Activated naive CD8-positive, alpha-beta T cell treated with anti-CD3 and anti-CD28 coated beads, Interleukin-2, amount 50 U/mL, for 16 hours (primary cell): ENCODE data around the gene ASTN1.

Source experiments
- DNase-seq: peaks from one replicate; pipeline ENCODE4 v3.0.0-alpha.2; 2020; ENCODE audit warnings: low read depth, low spot score

Gene ASTN1

GRCh38 chr1:176931526-176931925, 233.0 kb downstream of the ASTN1 start:
- no peak for DNase-seq

DNA sequence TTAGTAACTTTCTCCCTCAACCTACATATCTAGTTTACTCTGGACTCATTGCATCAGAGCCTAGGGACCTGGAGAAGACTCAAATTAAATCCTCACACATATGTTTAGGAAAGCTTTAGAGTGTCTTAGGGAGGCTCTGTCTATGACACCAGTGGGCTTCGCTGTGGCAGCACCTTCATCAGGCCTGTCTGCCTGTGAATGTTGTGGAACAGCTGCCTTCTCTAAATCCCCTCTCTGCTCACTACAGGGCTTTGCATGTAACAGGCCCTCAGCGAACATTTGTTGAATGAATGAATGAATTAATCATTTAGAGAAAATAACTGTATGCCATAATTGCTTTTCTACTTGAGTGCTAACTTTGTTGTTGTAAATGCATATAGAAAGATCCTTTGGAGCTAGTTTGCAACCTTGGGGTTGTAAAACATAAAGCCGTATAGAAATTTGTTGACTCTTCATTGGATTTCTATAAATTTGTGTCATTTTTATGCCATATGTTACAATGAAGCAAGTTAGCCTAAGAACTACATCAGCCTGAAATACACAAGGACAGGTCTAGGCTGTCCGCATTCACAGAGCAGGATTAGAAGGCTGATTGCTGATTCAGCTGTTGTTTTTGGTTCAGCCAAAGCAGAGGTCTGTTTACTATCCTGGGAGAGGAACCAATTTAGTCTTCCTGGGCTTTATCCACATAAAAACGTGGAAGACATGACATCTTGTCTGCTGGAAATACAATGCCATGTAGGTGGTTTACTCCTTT, 238.0 kb downstream of the ASTN1 start:
- DNase-seq = no peak

DNA sequence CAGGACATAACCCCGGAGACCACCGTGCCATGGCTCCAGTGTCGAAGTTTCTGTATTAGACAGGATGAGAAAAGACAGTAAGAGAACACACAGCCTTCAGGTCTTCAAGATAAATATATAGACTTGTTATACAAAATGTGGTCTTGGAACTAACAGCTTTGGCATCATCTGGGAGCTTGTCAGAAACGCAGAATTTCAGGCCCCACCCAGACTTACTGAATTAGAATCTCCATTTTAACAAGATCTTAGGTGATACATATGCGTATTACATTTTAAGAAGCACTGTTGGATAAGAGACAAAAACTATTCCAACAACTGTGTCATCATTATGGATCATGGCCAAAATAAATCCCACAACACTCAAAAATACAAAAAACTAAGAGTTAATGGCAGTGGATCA, 239.3 kb downstream of the ASTN1 start:
- no peak for DNase-seq

DNA sequence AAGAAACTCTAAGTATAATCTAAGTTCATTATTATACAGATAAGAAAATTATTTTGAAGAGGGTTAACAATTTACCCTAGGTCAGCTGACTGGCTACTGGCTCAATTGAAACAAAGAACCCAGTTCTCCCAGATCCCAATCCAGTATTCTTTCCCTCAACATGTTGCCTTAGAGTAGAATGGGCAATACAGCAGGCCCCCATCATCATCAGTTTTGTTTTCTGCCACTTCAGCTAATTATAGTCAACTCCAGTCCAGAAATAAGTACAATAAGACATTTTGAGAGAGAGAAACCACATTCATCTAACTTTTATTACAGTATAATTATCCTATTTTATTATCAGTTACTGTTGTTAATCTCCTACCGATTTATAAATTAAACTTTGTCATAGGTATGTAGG, 241.2 kb downstream of the ASTN1 start:
- DNase-seq = no peak

DNA sequence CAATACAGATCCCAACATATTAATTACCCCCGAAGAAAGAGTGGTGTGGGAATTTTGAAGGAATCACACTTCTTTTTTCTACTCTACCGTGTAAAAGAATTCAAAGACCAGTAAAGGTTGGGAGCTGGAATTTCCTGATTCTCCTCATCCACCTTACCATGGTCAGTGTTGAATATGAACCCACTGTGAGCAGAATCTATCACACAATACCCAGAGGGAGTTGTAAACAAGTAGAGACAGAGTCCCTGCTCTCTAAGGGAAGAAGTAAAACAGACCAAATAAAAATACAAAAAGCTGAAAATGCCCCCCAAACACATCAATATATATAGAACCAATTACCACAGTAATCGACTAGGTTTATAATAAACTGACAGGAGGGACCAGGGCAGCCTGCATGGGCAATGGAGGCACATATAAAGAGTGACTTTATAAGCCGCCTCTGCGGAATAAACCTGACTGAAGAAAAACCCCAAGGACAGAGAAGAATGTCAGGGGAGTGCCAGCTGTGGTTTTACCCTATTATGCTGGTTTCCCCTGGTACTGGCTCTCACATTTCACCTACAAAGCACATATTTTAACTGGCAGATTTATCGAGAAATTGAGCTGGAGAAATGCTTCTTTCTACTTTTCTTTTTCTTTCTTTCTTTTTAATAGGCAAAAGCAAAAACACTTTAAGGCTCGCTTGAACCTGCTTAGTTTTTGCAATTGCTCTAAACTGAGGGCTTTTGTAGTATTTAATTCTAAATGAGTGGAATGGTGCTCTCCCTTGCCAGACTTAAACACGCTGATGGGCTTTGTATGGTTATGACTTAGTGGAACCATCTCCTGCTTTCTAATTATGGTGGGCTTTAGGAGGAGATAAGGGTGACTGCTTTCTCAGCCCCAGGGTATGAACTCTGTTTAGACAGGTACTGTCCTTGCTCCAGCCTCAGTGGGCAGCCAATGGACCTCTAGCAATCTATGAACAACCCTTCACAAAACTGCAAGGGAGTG, 244.8 kb downstream of the ASTN1 start:
- DNase-seq = no peak

GRCh38 chr1:176905648-176906047, 258.9 kb downstream of the ASTN1 start:
- DNase-seq = no peak

GRCh38 chr1:176904057-176904751, 260.3 kb downstream of the ASTN1 start:
- no peak for DNase-seq

GRCh38 chr1:176903474-176903873, 261.0 kb downstream of the ASTN1 start:
- no peak for DNase-seq

DNA sequence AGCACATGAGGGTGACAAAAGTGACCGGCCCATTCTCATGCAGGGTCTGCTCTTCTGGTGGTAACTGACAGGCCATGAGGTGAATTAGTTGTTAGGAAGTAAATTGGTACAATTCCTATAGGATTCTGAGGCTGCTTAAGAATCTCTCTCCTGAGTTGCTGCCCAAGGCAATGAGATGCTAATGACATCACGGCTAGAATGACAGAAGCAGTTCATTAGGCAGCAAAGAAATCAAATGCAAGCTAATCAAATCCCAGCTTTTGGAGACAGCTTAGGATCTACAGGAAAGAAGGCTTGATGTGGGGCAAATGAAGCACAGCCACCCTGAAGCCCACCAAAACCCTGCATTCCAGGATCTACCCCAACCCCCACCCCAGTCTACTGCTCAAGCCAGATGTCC, 265.2 kb downstream of the ASTN1 start:
- DNase-seq = no peak

DNA sequence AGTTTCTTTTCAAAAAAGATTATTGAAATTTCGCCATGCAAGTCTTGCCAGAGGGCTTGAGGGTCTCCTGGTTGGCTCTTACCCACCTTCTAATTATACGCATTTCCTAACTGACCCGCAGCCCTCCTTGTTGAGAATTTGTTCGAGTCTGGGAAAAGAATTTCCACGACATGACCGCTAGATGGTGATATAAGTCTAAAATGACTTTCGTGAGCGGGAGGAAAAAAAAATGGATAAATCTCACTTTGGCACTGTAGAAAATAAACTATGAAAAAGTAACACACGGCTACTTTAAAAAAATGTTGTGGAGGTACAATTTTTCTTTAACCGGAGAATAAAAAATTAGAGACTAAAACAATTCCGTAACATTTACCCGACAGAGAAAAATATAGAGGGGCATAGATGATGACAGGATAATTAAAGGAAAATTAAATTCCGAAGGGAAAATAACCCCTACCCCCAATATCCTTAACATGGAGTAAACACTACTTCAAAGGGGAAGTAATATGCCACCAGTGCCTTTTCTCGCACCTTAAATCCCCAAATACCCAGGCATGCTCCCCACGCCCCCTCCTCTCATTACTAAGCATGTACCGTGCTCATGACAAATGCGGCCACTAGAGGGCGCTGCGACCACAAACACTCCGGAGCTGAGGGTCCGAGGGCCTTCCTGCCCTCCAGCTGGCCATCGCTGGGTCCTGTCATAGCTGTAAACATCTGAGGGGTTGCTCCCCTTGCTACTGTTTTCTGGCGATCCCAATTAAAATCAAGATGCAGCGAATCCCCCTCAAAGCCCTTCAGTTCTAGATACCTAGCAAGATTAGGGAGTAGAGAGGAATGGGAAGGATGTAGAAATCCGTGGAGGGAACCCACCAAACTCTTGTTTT, 266.9 kb downstream of the ASTN1 start:
- DNase-seq = no peak

- DNase-seq = no peak
Observed at GRCh38 chr1:176896216-176896615, 268.3 kb downstream of the ASTN1 start.

DNA sequence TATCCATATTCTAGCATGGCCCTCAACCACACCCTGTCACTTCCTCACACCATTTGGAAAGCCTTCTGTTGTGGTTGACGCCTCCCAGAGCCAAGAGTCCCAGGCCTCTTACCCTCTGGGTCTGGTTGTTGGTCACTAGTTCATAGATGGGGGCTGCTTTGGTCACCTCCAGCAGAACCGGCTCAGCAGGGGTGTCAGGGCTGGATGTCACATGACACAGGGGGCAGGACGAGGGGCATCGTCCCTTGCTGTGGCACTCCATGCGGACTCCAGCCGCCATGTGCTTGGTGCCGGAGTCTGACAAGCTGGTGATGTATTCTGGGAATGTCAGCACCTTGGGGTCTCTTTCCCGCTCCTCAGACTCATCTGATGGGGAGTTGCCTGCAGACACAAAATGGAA, 270.1 kb downstream of the ASTN1 start:
- DNase-seq = no peak

DNA sequence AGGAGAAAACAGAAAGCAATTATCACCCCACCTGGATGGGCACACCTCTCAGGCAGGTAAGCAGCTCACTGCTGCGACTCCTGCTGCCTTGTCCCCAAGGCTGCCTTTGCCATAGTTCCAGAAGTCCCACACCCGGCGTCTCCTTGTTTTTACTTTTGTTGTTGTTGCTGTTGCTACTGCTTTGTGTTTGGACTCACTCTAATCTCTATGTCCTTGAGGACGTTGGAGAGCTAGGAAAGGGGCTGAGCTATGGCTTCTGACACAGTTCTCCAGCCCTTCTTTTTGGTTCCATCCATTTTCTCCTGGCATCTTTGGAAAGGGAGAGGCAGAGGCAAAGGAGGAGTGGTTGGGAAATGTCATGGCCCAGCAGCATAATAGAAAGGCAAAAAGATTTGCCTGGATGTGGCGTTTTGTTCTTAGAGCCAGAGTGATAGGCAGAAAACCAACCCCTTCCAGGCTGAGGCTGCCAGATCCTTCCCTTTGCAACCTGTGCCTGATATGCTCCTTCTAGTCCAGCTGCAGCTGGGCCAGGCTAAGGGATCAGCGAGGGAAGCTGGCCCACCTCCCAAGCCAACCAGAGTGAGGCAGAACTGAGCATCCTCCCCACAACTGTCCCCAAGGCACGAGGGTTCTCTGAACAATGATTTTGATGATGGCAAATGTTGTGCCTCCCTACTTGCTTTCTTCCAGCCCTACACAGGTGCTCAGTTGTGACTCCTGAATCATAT, 270.7 kb downstream of the ASTN1 start:
- no peak for DNase-seq

- DNase-seq = no peak
Observed at GRCh38 chr1:176888471-176889032, 276.0 kb downstream of the ASTN1 start.

DNA sequence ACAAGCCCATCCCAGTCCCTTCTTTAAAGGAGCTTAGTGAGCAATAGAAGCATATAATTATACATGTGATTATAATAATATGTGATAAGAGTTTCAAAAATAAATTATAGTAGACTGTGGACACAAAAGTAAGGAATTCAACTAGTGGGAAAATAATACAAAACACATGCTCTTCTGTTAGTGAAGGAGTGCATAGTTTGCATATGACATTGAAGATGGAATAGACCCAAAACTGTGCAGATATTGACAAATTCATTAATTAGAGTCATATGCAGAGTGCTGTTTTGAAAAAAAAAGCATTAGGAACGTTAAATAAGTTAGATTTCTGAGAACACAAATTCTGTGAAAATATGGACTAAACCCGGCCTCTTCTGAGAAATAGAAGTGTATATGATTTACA, 278.8 kb downstream of the ASTN1 start:
- no peak for DNase-seq

GRCh38 chr1:176885341-176885740, 279.2 kb downstream of the ASTN1 start:
- no peak for DNase-seq

- DNase-seq = no peak
Observed at GRCh38 chr1:176884911-176885310, 279.6 kb downstream of the ASTN1 start.

DNA sequence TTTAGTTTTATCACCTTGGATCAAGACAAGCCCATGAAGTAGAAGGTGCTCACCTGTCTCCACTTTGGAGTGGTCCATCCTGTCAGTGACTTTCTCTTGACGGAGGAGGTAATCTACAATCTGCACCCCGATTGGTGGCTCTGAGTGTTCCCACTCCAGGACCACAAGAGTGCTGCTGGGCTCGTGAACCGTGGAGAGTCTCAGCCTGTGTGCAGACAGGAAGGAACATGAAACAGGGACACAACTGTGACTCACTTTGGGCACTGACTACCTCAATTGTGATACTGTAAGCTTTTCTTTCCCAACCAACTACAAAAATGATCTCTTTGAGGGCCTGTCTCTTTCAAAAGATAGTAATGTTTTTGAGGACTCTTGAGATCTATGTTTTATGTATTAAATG, 280.2 kb downstream of the ASTN1 start:
- DNase-seq = no peak

DNA sequence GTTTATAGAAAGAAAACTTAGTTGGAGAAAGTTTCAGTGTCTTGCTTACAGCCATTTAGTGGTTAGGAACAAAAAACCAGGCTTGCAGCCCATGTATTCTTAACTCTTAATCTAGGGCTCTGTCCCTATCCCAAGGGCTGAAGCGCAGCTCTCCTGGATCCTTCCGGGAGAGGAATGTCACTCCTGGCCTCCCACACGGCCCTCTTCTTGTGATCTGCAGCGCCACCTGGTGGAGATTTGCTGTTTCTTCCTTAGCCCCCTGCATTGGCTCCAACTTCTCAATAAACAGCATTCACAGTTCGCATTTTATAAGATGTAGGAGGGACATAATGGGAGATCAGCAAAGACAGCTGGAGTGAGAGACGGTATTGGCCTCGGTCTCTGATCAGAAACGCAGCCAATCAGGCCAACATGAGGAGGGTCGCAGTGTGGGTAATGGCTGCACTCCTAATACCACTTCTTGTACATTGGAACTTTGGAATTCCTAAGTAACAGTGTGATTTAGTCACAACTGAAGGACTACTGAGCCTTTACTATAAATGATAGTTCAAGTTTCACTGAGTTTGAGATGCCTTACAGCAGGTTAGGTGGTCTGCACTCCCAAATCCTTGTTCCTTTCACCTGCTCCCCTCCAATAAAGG, 283.4 kb downstream of the ASTN1 start:
- DNase-seq = no peak
